CD1c-positive myeloid dendritic cell (primary cell): ENCODE measurements around the gene VCL.
"Not testable (repeated sequence)": the region's sequence is repeated elsewhere in the genome, so short reads cannot be mapped to it uniquely, and the experiment has no call there.

Experiments used
- DNase-seq: peaks from one replicate; pipeline ENCODE4 v3.0.0-alpha.2; 2016; ENCODE audit errors: extremely low spot score

The VCL gene

DNA sequence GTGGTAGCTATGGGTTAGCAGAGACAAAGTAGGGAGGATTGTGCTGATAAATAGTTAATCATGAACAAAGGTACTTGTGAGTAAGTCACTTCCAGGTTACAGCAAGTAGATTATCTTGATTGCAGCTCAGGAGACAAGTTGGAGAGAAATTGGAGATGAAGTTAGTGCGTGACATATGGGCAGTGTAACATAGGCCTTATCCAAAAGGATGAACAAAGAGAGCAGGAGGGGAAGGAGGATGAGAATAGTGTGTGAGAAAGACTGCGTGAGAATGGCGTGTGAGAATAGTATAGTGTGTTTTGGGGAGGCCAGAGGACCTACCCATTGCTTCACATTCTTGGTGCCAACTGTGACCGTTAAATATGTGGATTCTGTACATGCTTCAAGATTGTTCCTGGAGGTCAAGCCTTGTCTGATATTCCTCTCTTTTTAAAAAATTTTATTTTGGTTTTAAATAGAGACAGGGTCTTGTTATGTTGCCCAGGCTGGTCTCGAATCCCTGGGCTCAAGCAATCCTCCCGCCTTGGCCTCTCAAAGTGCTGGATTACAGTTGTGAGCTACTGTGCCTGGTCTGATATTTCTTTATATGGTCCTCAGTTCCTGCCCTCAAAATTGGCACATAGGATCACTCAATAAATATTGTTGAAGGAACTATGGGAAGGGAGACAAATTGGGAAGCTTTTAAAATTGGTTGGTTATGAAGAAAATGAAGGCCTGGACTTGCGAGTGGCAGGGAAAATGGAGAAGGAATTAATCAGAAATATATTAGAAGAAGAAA lies 3.2 kb downstream of the VCL start:
- no peak for DNase-seq

GRCh38 chr10:74006269-74006668 lies 8.4 kb downstream of the VCL start:
- DNase-seq: no peak

DNA sequence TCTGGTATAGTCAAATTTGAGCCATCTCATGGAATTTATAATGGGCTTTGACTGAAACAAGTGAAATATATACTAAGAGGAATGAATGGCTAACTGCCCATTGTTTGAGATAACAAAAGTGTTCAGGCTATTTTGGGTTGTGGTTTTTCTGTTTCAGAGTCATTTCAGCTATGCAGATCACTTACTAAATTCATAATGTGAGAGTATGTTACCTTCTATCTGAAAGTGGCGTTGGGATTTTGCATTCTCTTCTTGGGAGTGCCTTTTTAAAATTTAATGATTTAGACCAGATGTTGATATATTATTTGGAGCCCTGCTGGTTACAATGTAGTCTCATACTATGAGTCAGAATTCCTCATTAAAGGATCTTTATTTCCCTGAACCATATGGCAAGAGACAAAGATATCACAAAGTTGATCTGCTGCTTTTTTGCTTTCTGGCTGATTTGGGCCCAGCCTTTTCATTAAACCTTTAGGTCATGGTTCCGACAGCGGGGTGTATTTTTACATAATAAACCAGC lies 10.4 kb downstream of the VCL start:
- DNase-seq: no peak

DNA sequence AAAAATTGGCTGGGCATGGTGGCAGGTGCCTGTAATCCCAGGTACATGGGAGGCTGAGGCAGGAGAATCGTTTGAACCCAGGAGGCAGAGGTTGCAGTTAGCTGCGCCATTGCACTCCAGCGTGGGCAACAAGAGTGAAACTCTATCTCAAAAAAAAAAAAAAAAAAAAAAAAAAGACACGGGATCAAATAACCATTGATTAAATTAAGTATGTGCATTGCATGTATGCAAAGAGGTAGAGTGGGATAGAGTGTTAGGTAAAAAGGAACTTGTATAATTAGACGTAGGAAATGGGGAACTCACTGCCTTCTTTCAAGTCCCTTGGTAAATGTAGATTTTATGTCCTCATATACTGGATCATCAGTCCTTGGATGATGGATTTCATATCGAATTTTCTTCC lies 13.1 kb downstream of the VCL start:
- peak; percentile 41 for DNase-seq

DNA sequence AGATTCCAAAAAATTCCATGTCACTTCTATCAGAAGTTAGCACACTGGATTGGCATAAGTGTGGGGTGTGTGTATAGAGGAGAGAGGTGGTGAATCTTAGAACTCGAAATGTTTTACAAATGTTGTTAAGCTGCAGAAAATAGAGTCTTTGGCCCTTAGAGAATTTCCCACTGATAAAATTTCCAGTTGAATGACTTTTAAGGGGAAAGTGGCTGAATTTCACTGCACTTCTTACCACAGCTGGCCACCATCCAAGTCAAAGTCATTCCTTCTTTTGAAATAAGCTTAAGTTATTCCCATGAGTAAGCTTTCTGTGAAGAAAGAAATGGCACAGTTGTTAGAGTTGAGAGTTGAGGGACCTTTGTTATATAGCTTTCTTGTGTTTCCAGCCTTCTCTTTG lies 13.9 kb downstream of the VCL start:
- DNase-seq: peak; percentile 37

DNA sequence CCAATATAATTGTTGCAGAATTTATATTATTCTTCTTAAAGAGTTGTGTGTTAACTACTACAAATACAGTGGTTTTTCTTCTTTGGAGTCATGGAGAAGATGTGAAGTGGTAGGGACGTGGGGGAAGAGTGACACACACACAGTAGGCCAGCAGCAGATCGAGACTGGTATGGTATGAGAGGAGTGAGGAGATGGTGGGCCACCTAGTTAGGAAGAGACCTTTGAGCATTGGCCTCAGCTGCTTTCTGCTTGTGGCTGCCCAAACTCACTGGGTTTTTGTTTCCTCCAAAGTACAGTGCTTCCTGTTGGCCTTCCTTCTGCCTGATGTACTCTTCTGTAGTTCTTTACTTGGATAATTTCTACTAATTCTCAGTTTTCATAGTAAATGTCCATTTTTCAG lies 14.6 kb downstream of the VCL start:
- DNase-seq: no peak

DNA sequence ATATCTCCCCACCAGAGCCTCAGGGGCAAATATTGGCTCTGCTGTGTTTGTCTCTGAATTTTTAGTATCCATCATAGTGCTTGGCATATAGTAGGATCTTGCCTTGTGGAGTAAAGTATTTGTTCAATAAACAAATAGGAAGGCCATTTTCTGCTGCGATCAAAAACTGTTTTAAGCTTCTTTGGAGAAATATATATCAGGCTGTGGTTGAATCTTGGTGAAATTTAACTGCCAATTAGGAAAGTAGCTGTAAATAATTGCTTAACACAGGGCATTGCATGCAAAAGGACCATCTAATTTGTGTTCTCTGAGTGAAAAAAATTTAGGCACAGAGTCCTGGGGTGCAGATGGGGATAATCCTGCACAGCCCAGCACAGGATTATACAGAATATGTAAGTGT lies 15.1 kb downstream of the VCL start:
- no peak for DNase-seq

DNA sequence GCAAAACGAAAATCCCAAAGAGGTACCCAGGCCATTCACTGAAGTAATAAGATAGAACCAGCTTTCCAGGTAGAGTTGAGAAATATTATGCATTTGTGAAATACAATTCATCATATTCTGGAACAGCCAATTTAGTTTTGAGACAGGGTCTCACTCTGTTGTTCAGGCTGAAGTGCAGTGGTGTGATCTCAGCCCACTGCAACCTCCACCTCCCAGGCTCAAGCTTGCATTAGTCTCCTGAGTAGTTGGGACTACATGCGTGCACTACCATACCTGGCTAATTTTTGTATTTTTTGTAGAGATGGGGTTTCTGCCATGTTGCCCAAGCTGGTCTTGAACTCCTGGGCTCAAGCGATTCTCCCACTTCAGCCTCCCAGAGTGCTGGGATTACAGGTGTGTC lies 16.7 kb downstream of the VCL start:
- not testable (repeated sequence) for DNase-seq

DNA sequence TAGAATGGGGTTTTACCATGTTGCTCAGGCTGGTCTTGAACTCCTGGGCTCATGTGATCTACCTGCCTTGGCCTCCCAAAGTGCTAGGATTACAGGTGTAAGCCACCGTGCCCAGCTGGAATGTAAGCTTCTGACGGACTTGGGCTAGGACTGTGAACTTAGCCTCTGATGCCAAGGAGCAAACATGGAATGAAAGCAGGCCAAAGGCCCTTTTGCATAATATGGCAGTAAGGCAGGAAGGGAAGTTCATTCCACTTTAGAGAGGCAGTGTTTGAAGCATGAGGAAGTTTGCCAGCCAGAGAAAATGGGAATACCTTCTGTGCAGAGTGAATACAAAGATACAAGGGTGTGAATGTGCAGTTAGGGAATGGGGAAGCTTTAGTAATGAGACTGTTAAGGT lies 20.3 kb downstream of the VCL start:
- peak; percentile 32 for DNase-seq

DNA sequence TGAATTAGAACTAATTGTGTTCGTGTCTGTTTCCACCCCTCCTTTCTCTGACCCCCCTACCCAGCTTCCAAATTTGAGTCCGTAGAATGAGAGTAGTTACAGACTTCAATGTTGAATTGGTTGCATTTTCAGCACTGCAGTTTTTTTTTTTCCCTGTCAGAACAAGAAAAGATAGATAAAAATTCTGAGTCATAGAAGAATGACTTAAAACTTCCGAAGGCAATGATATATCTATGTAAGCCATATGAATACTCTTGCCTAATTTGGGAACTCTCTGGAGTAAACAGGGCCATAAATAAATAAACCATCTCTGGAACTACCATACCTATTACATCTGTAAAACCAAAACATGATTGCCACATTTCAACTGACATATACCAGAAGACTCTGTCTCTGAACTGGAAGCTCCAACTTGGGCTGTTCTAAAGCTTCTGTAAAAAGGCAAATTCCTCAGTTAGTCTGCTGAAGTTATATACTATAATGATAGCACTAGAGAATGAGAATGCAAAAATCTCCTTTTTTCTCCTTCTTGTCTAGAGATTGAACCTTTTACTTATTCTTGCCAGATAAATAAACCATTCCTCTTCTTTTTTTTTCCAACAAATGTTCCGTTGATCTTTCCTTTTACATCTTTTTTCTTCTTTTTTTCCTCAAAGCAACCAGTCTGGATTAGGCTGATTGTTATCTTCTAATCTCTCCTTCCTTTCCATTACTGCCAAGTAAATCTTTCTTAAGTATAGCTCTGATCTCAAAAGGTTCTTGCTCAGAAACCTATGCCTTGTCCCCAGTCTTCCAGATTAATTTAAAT lies 23.5 kb downstream of the VCL start:
- DNase-seq: no peak

GRCh38 chr10:74022926-74023629 lies 25.2 kb downstream of the VCL start:
- no peak for DNase-seq

- DNase-seq: no peak
Observed at GRCh38 chr10:74024600-74024999, 26.7 kb downstream of the VCL start.

DNA sequence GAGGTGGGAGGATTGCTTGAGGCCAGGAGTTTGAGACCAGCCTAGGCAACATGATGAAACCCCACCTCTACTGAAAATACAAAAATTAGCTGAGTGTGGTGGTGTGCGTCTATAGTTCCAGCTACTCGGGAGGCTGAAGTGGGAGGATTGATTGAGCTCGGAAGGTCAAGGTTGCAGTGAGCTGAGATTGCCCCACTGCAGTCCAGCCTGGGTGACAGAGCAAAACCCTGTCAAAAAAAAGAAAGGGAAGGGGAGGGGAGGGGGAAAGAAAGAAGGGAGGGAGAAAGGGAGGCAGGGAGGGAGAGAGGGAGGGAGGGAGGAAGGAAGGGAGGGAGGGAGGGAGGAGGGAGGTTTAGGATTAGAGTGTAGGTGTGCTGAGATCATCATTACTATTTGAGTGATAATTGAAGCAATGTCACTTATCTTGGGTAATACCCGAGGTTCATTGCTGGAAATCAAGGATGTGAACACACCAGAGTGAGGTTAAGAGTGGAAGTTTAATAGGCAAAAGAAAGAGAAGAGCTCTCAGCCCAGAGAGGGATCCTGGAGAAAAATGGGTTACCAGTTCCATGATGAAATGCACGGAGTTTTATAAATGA lies 27.6 kb downstream of the VCL start:
- DNase-seq: no peak

DNA sequence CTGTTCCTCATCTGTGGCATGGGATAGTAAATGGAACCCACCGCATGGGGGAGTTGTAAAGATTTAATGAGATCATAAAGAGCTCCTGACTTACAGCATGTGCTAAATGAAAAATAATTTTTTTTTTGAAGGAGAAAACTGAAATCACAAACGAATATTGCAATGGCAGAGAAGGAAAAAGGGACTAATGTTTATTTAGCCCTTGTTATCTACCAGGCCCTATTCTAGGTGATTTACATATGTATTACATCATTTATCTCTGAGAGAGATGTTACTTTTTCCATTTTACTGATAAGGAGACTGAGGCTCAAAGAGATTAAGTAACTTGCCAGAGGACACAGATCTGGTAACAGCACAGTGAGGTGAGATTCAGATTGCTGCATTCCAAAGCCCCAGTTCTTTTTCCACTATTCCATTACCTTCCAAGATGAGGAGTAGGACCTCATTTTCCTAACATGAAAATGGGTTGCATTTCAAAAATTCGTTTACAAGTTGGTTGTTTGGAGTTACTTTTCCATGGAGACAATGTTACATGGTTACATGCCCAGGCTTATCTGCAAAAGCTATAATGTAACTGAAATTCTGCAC lies 28.6 kb downstream of the VCL start:
- DNase-seq: no peak

DNA sequence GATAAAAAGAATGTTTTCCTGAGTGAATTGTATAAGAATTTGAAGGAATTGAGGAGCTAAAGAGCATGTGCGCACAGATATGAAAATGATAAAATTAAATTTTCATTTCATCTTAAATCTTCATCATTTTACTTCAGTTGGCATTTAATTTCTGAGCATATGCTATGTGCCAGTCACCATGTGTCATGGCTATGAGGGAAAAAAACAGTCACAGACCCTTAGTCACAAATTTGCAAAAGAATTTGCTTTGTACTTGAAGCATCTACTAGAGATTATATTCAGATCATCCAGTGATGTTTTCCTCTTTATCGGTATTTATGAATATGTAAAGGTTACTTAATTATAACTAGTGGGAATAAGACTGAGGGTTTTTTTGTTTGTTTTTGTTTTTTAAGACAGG lies 29.8 kb downstream of the VCL start:
- no peak for DNase-seq

DNA sequence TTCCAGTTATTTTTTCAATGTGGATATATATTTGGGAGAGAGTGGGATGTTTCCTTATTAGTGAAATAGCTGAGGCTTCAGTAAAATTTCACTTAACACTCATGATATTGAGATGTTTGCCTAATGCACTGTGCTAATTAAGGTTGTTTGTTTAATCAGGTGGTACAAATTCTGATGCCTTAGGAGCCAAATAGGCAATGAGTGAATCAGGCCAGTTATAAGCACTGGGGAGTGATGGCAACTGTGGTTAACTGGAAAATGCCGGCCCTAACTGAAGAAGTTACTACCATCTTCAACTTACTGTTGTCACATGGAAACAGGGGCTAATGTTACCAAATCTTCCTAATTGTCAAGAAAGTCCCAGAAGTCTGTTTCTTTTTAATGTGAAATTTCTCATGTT lies 32.0 kb downstream of the VCL start:
- no peak for DNase-seq

GRCh38 chr10:74032208-74032607 lies 34.3 kb downstream of the VCL start:
- not testable (repeated sequence) for DNase-seq

GRCh38 chr10:74032900-74033655 lies 35.2 kb downstream of the VCL start:
- peak; percentile 48 for DNase-seq

DNA sequence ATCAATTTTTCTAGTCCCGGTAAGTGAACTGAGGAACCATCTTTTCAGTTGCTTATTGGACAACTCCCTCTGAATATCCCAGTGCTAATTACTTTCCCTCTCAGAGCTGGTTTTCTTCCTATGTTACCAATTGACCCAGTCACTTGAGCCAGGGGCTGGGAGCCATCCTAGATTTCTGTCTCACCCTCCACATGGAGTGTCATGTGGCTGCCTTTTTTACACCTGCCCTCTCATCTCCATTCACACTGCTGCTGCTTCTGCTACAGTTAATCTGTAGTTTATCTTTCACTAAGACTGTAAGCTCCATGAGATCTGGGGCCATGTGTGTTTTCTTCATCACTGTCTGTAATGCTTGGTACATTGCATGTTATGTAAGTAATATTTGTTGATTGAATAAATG lies 35.8 kb downstream of the VCL start:
- DNase-seq: no peak

- peak; percentile 76 for DNase-seq
Observed at GRCh38 chr10:74034301-74034700, 36.4 kb downstream of the VCL start.

GRCh38 chr10:74035303-74035702 lies 37.4 kb downstream of the VCL start:
- DNase-seq: no peak
